ENCODE data around the gene FZD2. TPM values are rescaled to one million over a fixed set of nuclear protein-coding genes. Genes with fewer than 3 reads are reported as not detected.

Gene FZD2
- total and polyA plus RNA-seq, 8 donors: 9.8 to 36.7 (median 26.1) TPM

- ATAC-seq: peak; percentile 11
- intact Hi-C loops (cut with DNase I): no loop called here
- no peak for DNase-seq
- Histone ChIP-seq H3K4me3 (no peak overlapping the region), H3K9me3 (no peaks in the 10 kb centered on the region), H3K27ac (no peak overlapping the region), H3K4me1 (peaks cover 6 to 14% of the 10 kb centered on the region in 2 donors), H3K27me3 (peaks cover 0 to 30% of the 10 kb centered on the region in 2 donors), H3K36me3 (no peaks in the 10 kb centered on the region)
- no peak for TF ChIP-seq CTCF (IDR thresholded peaks at IDR 0.05)
These were observed 47.0 kb downstream of the FZD2 start for GRCh38 chr17:44604116-44604761.

- intact Hi-C loops (cut with DNase I): no loop called here
- H3K27me3 ChIP-seq: peaks cover 0 to 30% of the 10 kb centered on the region in 2 donors
- no peak for TF ChIP-seq CTCF (IDR thresholded peaks at IDR 0.05)
- H3K9me3 ChIP-seq: no peaks in the 10 kb centered on the region
- no peaks in the 10 kb centered on the region for H3K36me3 ChIP-seq
- DNase-seq: no peak
- no peak overlapping the region for H3K27ac ChIP-seq
- peaks cover 3 to 11% of the 10 kb centered on the region in 2 donors for H3K4me1 ChIP-seq
- no peak for ATAC-seq
- no peak overlapping the region for H3K4me3 ChIP-seq
These were observed 47.6 kb downstream of the FZD2 start for GRCh38 chr17:44604768-44605485.

GRCh38 chr17:44606658-44607057 is 49.4 kb downstream of the FZD2 start:
- TF ChIP-seq CTCF (IDR thresholded peaks at IDR 0.05): no peak
- no peak overlapping the region for H3K27ac ChIP-seq
- ATAC-seq (no peak), DNase-seq (no peak)
- H3K36me3 ChIP-seq: no peaks in the 10 kb centered on the region
- peaks cover 7 to 9% of the 10 kb centered on the region in 2 donors for H3K4me1 ChIP-seq
- no peaks in the 10 kb centered on the region for H3K9me3 ChIP-seq
- H3K27me3 ChIP-seq: peaks cover 0 to 18% of the 10 kb centered on the region in 2 donors
- no peak overlapping the region for H3K4me3 ChIP-seq
- intact Hi-C loops (cut with DNase I): no loop called here

- ATAC-seq: peak; percentile 66
- Histone ChIP-seq H3K4me3 (no peak overlapping the region), H3K27ac (no peak overlapping the region), H3K36me3 (no peaks in the 10 kb centered on the region), H3K27me3 (peaks cover 0 to 6% of the 10 kb centered on the region in 2 donors), H3K9me3 (no peaks in the 10 kb centered on the region), H3K4me1 (peaks cover 0 to 9% of the 10 kb centered on the region in 2 donors)
- intact Hi-C loops (cut with DNase I): no loop called here
- DNase-seq: peak in 1 of 4 donors; percentile 48
- TF ChIP-seq CTCF (IDR thresholded peaks at IDR 0.05): no peak
These were observed 50.8 kb downstream of the FZD2 start for GRCh38 chr17:44607836-44608690.

Measured in left lung (tissue), 10 donors.